K562 (cell line): Measurements from ENCODE around the gene TBX19. TPM values are rescaled to one million over a fixed set of nuclear protein-coding genes. Genes with fewer than 3 reads are reported as not detected.

Experiments
- ATAC-seq: fragments of 200-7000 bp; cut with Tn5 transposase; 3 replicates; pipeline ENCODE4 v1.9.1; 2020; ENCODE audit warnings: moderate library complexity
- BruUV-seq: library from RNA; stranded (reverse); fragments of 400-500 nt; replicated peaks from 2 replicates; lab custom pipeline; 2021; lab: Mats Ljungman, UMichigan
- CTCF ChIA-PET: fragments of 300-600 bp; formaldehyde crosslinking; extraction: SDS; loops from one replicate; lab custom pipeline; 2021; ENCODE audit warnings: low intra/inter-chr PET ratio; lab: Yijun Ruan, JAX
- POLR2A ChIA-PET: fragments of 300-600, 350-650 bp; sonication (Branson Sonifier 250); formaldehyde crosslinking; extraction: SDS; loops from one replicate; lab custom pipeline; 2021; ENCODE audit warnings: antibody characterized with exemption, inconsistent platforms; lab: Yijun Ruan, JAX
- DNase-seq, 4 experiments: peaks; one replicate each; pipeline versions ENCODE4 v3.0.0 to v3.0.0-alpha.2; 2011 to 2018; ENCODE audit warnings: low spot score in 3 of 4, mixed read lengths in 3 of 4; ENCODE audit errors: extremely low read depth in 1 of 4
- FAIRE-seq: peaks from 2 replicates; lab custom pipeline; 2011; peaks lifted over from hg19 to GRCh38; lab: Jason Lieb, UNC
- H2AFZ ChIP-seq: 2 replicates; pipeline ENCODE4 v1.6.0; 2011; ENCODE audit warnings: low read depth, low read length, control low read depth, inconsistent platforms
- H3K27ac ChIP-seq: fragments of 200-600 bp; 3 replicates; pipeline ENCODE4 v1.8.0; 2011; ENCODE audit warnings: low read depth, mild to moderate bottlenecking, control low read depth, inconsistent platforms, low read length, moderate library complexity, mixed read lengths; ENCODE audit errors: extremely low read depth
- H3K27me3 ChIP-seq, 2 experiments: fragments of 300-600 bp in 1 of 2; 2 replicates in 1 of 2; 3 replicates in 1 of 2; pipeline versions ENCODE4 v1.6.0 to v1.8.0; 2011; ENCODE audit warnings: inconsistent platforms in 2 of 2, low read length in 2 of 2, mild to moderate bottlenecking in 1 of 2, mixed read lengths in 1 of 2, moderate library complexity in 1 of 2; ENCODE audit not compliant: control insufficient read depth in 2 of 2, insufficient read depth in 2 of 2
- H3K36me3 ChIP-seq: fragments of 300-600 bp; 3 replicates; pipeline ENCODE4 v1.8.0; 2011; ENCODE audit warnings: mild to moderate bottlenecking, low read length, inconsistent platforms; ENCODE audit not compliant: control insufficient read depth, insufficient read depth
- H3K4me1 ChIP-seq, 2 experiments: fragments of 200-600 bp in 1 of 2; replicated peaks in 1 of 2; 2 replicates in 1 of 2; 3 replicates in 1 of 2; pipeline versions ENCODE4 v1.5.1 to v1.8.0; 2011; ENCODE audit warnings: inconsistent platforms in 2 of 2, low read length in 2 of 2, mild to moderate bottlenecking in 1 of 2, mixed read lengths in 1 of 2, moderate library complexity in 1 of 2; ENCODE audit not compliant: control insufficient read depth in 2 of 2, insufficient read depth in 2 of 2
- H3K4me2 ChIP-seq: 2 replicates; pipeline ENCODE4 v1.6.1; 2011; ENCODE audit warnings: low read length, control low read depth, inconsistent platforms, mixed read lengths; ENCODE audit not compliant: insufficient read depth
- H3K4me3 ChIP-seq: fragments of 200-600 bp; sonication (generic), shearing (Covaris generic); 2 replicates; pipeline ENCODE4 v1.5.1; 2016; ENCODE audit warnings: control low read depth, inconsistent platforms
- H3K79me2 ChIP-seq: fragments of 200-600 bp; 3 replicates; pipeline ENCODE4 v1.8.0; 2011; ENCODE audit warnings: low read length, inconsistent platforms; ENCODE audit not compliant: control insufficient read depth, insufficient read depth
- H3K9ac ChIP-seq, 2 experiments: 2 replicates each; pipeline versions ENCODE4 v1.6.0 to v1.6.1; 2011; ENCODE audit warnings: low read depth in 2 of 2, low read length in 2 of 2, control low read depth in 1 of 2, inconsistent platforms in 1 of 2, mild to moderate bottlenecking in 1 of 2, mixed read lengths in 1 of 2; ENCODE audit not compliant: insufficient read depth in 1 of 2
- H3K9me1 ChIP-seq: one replicate; pipeline ENCODE4 v1.6.0; 2011; ENCODE audit warnings: inconsistent platforms, mild to moderate bottlenecking, low read length, moderate library complexity; ENCODE audit not compliant: control insufficient read depth, insufficient read depth
- H3K9me3 ChIP-seq: replicated peaks from 2 replicates; pipeline ENCODE4 v1.5.1; 2011; ENCODE audit warnings: low read depth, low read length, inconsistent platforms; ENCODE audit not compliant: control insufficient read depth, insufficient read depth
- H4K20me1 ChIP-seq: replicated peaks from 2 replicates; pipeline ENCODE4 v1.6.1; 2011; ENCODE audit warnings: low read length, inconsistent platforms, mixed read lengths; ENCODE audit not compliant: control insufficient read depth, insufficient read depth
- POLR2B ChIP-seq: fragments of 450-650 bp; IDR thresholded peaks from 2 replicates; pipeline ENCODE4 v1.6.1; 2018; ENCODE audit warnings: low read depth; ENCODE audit not compliant: partially characterized antibody
- TEAD1 ChIP-seq, 2 experiments: fragments of 450-650 bp in 1 of 2; sonication (generic) in 1 of 2; formaldehyde crosslinking; IDR thresholded peaks; 2 replicates each; pipeline versions ENCODE4 v1.4.0 to v1.8.0; 2020 to 2022; ENCODE audit warnings: mild to moderate bottlenecking in 2 of 2, missing genetic modification reagents in 1 of 2
- ZNF239 ChIP-seq: fragments of 250-450 bp; sonication (Bioruptor Pico); IDR thresholded peaks from 2 replicates; pipeline ENCODE4 v1.4.0; 2020; ENCODE audit warnings: mild to moderate bottlenecking
- WGBS: fragments of 100-300 bp; shearing (Covaris generic); methylation state at CpG from one replicate; pipeline ENCODE4 v1.1.6; 2016; ENCODE audit warnings: low coverage, mixed read lengths; ENCODE audit not compliant: insufficient coverage; ENCODE audit errors: missing lambda C conversion rate; 5-methylcytosine and 5-hydroxymethylcytosine counted together
- in situ Hi-C: fragments of 300-500 bp; cut with MboI; formaldehyde crosslinking; loops from 4 replicates; pipeline ENCODE4 v1.15.0; 2018; ENCODE audit warnings: inconsistent platforms, mixed read lengths
- intact Hi-C: fragments of 100-400 bp; cut with micrococcal nuclease; formaldehyde crosslinking; loops from 2 replicates; pipeline ENCODE4 v1.14.2; 2022
- polyA plus RNA-seq, 8 experiments: library from polyadenylated mRNA; depleted of rRNA in 4 of 8; stranded (reverse) in 5 of 8; unstranded in 3 of 8; fragments of >200 nt; fragmentation: Nextera tagmentation in 2 of 8; fragmentation: Illumina TruSeq in 1 of 8; extraction: Ambion mirVana in 2 of 8; extraction: Trizol in 1 of 8; gene quantifications; 2 replicates each; pipeline versions ENCODE4 v1.2.1 to v1.2.3, GENCODE V29; 2011 to 2014; ENCODE audit warnings: inconsistent platforms in 1 of 8, missing spikeins in 1 of 8
- total RNA-seq, 7 experiments: library from RNA; depleted of rRNA in 6 of 7; stranded (reverse); fragments of >200 nt in 6 of 7; fragmentation: Illumina TruSeq in 2 of 7; extraction: Trizol in 2 of 7; gene quantifications; 2 replicates each; pipeline versions ENCODE4 v1.2.1 to v1.2.3, GENCODE V29; 2011 to 2021; ENCODE audit warnings: low replicate concordance in 1 of 7
- TF ChIP-seq, protein P1 (sequence below): fragments of 450-650 bp; formaldehyde crosslinking; IDR thresholded peaks from 2 replicates; pipeline ENCODE4 v1.4.0; 2020; ENCODE audit warnings: mild to moderate bottlenecking

Gene TBX19
- total and polyA plus RNA-seq, 9 of the 15 experiments (the other 6 are each of a cell fraction or from before 2014, with no cell fraction given): 0.32 to 3.1 (median 0.95) TPM

GRCh38 chr1:168341483-168341975 is 60.9 kb downstream of the TBX19 start:
- H2AFZ ChIP-seq: peak overlapping the region; percentile 22; the same call in 1 of the 2 replicates
- no peaks in the 10 kb centered on the region for H4K20me1 ChIP-seq
- H3K4me1 ChIP-seq: peaks cover 3 to 20% of the 10 kb centered on the region in 2 experiments; a peak in 4 of 5 replicates
- BruUV-seq: no TSS peak
- H3K9me3 ChIP-seq: no peaks in the 10 kb centered on the region
- H3K36me3 ChIP-seq: no peaks in the 10 kb centered on the region
- POLR2A ChIA-PET: interaction anchor here (0.6 to 2.4 kb wide), 2 partner anchors 24 to 243 kb away, joined by 3 to 6 read pairs; no protein-coding TSS in a partner anchor
- no peaks in the 10 kb centered on the region for H3K27me3 ChIP-seq
- H3K27ac ChIP-seq: no peak overlapping the region
- DNase-seq (no peak), FAIRE-seq (no peak)
- H3K4me2 ChIP-seq: no peak overlapping the region
- CTCF ChIA-PET: interaction anchor here (0.6 to 0.8 kb wide), 2 partner anchors 157 to 1007 kb away, joined by 4 read pairs; no protein-coding TSS in a partner anchor
- intact Hi-C loops: loop anchor here (5.0 to 10.0 kb wide), 3 partner anchors 231 to 503 kb away; no protein-coding TSS in a partner anchor
- no peak for TF ChIP-seq TEAD1 (CRISPR knock-in tag; IDR thresholded peaks at IDR 0.05)
- TF ChIP-seq ZNF239 (CRISPR knock-in tag): peak; percentile 21; the same call in 1 of the 2 replicates
- TF ChIP-seq, protein P1, sequence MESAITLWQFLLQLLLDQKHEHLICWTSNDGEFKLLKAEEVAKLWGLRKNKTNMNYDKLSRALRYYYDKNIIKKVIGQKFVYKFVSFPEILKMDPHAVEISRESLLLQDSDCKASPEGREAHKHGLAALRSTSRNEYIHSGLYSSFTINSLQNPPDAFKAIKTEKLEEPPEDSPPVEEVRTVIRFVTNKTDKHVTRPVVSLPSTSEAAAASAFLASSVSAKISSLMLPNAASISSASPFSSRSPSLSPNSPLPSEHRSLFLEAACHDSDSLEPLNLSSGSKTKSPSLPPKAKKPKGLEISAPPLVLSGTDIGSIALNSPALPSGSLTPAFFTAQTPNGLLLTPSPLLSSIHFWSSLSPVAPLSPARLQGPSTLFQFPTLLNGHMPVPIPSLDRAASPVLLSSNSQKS (CRISPR knock-in tag): 0 out of 2 replicates have a peak, but pooled peaks have one; percentile 32
- no peak for TF ChIP-seq POLR2B
- TF ChIP-seq, all 486 proteins: peak for 2
- H3K79me2 ChIP-seq: no peaks in the 10 kb centered on the region
- no peak overlapping the region for H3K4me3 ChIP-seq
- ATAC-seq: no peak
- H3K9me1 ChIP-seq: no peaks in the 10 kb centered on the region
- 44% methylated on average over 3 of the region's 3 CpGs for WGBS
- in situ Hi-C loops: loop anchor here (10.0 kb wide), 1 partner anchor 233 kb away; the partner anchor contains the start of gene XCL1
- no peak overlapping the region for H3K9ac ChIP-seq
